K562 (cell line): ENCODE results near the gene SLCO2B1. TPM values are rescaled to one million over a fixed set of nuclear protein-coding genes. Genes with fewer than 3 reads are reported as not detected.
A peak's percentile ranks its signal among the peaks of the same experiment; 100 is the strongest.

ENCODE experiments used
- ATAC-seq: fragments of 200-7000 bp; cut with Tn5 transposase; 3 replicates; pipeline ENCODE4 v1.9.1; 2020; ENCODE audit warnings: moderate library complexity
- BruUV-seq: library from RNA; stranded (reverse); fragments of 400-500 nt; replicated peaks from 2 replicates; lab custom pipeline; 2021; lab: Mats Ljungman, UMichigan
- CTCF ChIA-PET: fragments of 300-600 bp; formaldehyde crosslinking; extraction: SDS; loops from one replicate; lab custom pipeline; 2021; ENCODE audit warnings: low intra/inter-chr PET ratio; lab: Yijun Ruan, JAX
- POLR2A ChIA-PET: fragments of 300-600, 350-650 bp; sonication (Branson Sonifier 250); formaldehyde crosslinking; extraction: SDS; loops from one replicate; lab custom pipeline; 2021; ENCODE audit warnings: antibody characterized with exemption, inconsistent platforms; lab: Yijun Ruan, JAX
- DNase-seq, 4 experiments: peaks; one replicate each; pipeline versions ENCODE4 v3.0.0 to v3.0.0-alpha.2; 2011 to 2018; ENCODE audit warnings: low spot score in 3 of 4, mixed read lengths in 3 of 4; ENCODE audit errors: extremely low read depth in 1 of 4
- FAIRE-seq: peaks from 2 replicates; lab custom pipeline; 2011; peaks lifted over from hg19 to GRCh38; lab: Jason Lieb, UNC
- H2AFZ ChIP-seq: 2 replicates; pipeline ENCODE4 v1.6.0; 2011; ENCODE audit warnings: low read depth, low read length, control low read depth, inconsistent platforms
- H3K27ac ChIP-seq: fragments of 200-600 bp; 3 replicates; pipeline ENCODE4 v1.8.0; 2011; ENCODE audit warnings: low read depth, mild to moderate bottlenecking, control low read depth, inconsistent platforms, low read length, moderate library complexity, mixed read lengths; ENCODE audit errors: extremely low read depth
- H3K27me3 ChIP-seq, 2 experiments: fragments of 300-600 bp in 1 of 2; 2 replicates in 1 of 2; 3 replicates in 1 of 2; pipeline versions ENCODE4 v1.6.0 to v1.8.0; 2011; ENCODE audit warnings: inconsistent platforms in 2 of 2, low read length in 2 of 2, mild to moderate bottlenecking in 1 of 2, mixed read lengths in 1 of 2, moderate library complexity in 1 of 2; ENCODE audit not compliant: control insufficient read depth in 2 of 2, insufficient read depth in 2 of 2
- H3K36me3 ChIP-seq: fragments of 300-600 bp; 3 replicates; pipeline ENCODE4 v1.8.0; 2011; ENCODE audit warnings: mild to moderate bottlenecking, low read length, inconsistent platforms; ENCODE audit not compliant: control insufficient read depth, insufficient read depth
- H3K4me1 ChIP-seq, 2 experiments: fragments of 200-600 bp in 1 of 2; replicated peaks in 1 of 2; 2 replicates in 1 of 2; 3 replicates in 1 of 2; pipeline versions ENCODE4 v1.5.1 to v1.8.0; 2011; ENCODE audit warnings: inconsistent platforms in 2 of 2, low read length in 2 of 2, mild to moderate bottlenecking in 1 of 2, mixed read lengths in 1 of 2, moderate library complexity in 1 of 2; ENCODE audit not compliant: control insufficient read depth in 2 of 2, insufficient read depth in 2 of 2
- H3K4me2 ChIP-seq: 2 replicates; pipeline ENCODE4 v1.6.1; 2011; ENCODE audit warnings: low read length, control low read depth, inconsistent platforms, mixed read lengths; ENCODE audit not compliant: insufficient read depth
- H3K4me3 ChIP-seq: fragments of 200-600 bp; sonication (generic), shearing (Covaris generic); 2 replicates; pipeline ENCODE4 v1.5.1; 2016; ENCODE audit warnings: control low read depth, inconsistent platforms
- H3K79me2 ChIP-seq: fragments of 200-600 bp; 3 replicates; pipeline ENCODE4 v1.8.0; 2011; ENCODE audit warnings: low read length, inconsistent platforms; ENCODE audit not compliant: control insufficient read depth, insufficient read depth
- H3K9ac ChIP-seq, 2 experiments: 2 replicates each; pipeline versions ENCODE4 v1.6.0 to v1.6.1; 2011; ENCODE audit warnings: low read depth in 2 of 2, low read length in 2 of 2, control low read depth in 1 of 2, inconsistent platforms in 1 of 2, mild to moderate bottlenecking in 1 of 2, mixed read lengths in 1 of 2; ENCODE audit not compliant: insufficient read depth in 1 of 2
- H3K9me1 ChIP-seq: one replicate; pipeline ENCODE4 v1.6.0; 2011; ENCODE audit warnings: inconsistent platforms, mild to moderate bottlenecking, low read length, moderate library complexity; ENCODE audit not compliant: control insufficient read depth, insufficient read depth
- H3K9me3 ChIP-seq: replicated peaks from 2 replicates; pipeline ENCODE4 v1.5.1; 2011; ENCODE audit warnings: low read depth, low read length, inconsistent platforms; ENCODE audit not compliant: control insufficient read depth, insufficient read depth
- H4K20me1 ChIP-seq: replicated peaks from 2 replicates; pipeline ENCODE4 v1.6.1; 2011; ENCODE audit warnings: low read length, inconsistent platforms, mixed read lengths; ENCODE audit not compliant: control insufficient read depth, insufficient read depth
- ARHGAP35 ChIP-seq: fragments of 450-650 bp; IDR thresholded peaks from 2 replicates; pipeline ENCODE4 v1.6.1; 2018; ENCODE audit not compliant: partially characterized antibody
- GTF2A2 ChIP-seq: IDR thresholded peaks from 2 replicates; pipeline ENCODE4 v1.6.1; 2016; ENCODE audit warnings: mild to moderate bottlenecking, missing genetic modification characterization, missing compliant biosample characterization
- HSF4 ChIP-seq: fragments of 250-450 bp; sonication (Bioruptor Pico); IDR thresholded peaks from 2 replicates; pipeline ENCODE4 v2.1.2; 2022; ENCODE audit warnings: mild to moderate bottlenecking, moderate library complexity, borderline replicate concordance
- POLR2B ChIP-seq: fragments of 450-650 bp; IDR thresholded peaks from 2 replicates; pipeline ENCODE4 v1.6.1; 2018; ENCODE audit warnings: low read depth; ENCODE audit not compliant: partially characterized antibody
- YBX1 ChIP-seq: fragments of 450-650 bp; IDR thresholded peaks from 2 replicates; pipeline ENCODE4 v1.7.1; 2016; ENCODE audit warnings: mild to moderate bottlenecking
- ZNF584 ChIP-seq: fragments of 200-800 bp; sonication (Bioruptor generic); IDR thresholded peaks from 2 replicates; pipeline ENCODE4 v1.6.1; 2016; ENCODE audit warnings: low read depth, mild to moderate bottlenecking, missing genetic modification characterization, missing compliant biosample characterization
- ZSCAN32 ChIP-seq: fragments of 450-650 bp; formaldehyde crosslinking; IDR thresholded peaks from 2 replicates; pipeline ENCODE4 v1.4.0; 2020; ENCODE audit warnings: mild to moderate bottlenecking, moderate library complexity
- WGBS: fragments of 100-300 bp; shearing (Covaris generic); methylation state at CpG from one replicate; pipeline ENCODE4 v1.1.6; 2016; ENCODE audit warnings: low coverage, mixed read lengths; ENCODE audit not compliant: insufficient coverage; ENCODE audit errors: missing lambda C conversion rate; 5-methylcytosine and 5-hydroxymethylcytosine counted together
- in situ Hi-C: fragments of 300-500 bp; cut with MboI; formaldehyde crosslinking; loops from 4 replicates; pipeline ENCODE4 v1.15.0; 2018; ENCODE audit warnings: inconsistent platforms, mixed read lengths
- intact Hi-C: fragments of 100-400 bp; cut with micrococcal nuclease; formaldehyde crosslinking; loops from 2 replicates; pipeline ENCODE4 v1.14.2; 2022
- polyA plus RNA-seq, 8 experiments: library from polyadenylated mRNA; depleted of rRNA in 4 of 8; stranded (reverse) in 5 of 8; unstranded in 3 of 8; fragments of >200 nt; fragmentation: Nextera tagmentation in 2 of 8; fragmentation: Illumina TruSeq in 1 of 8; extraction: Ambion mirVana in 2 of 8; extraction: Trizol in 1 of 8; gene quantifications; 2 replicates each; pipeline versions ENCODE4 v1.2.1 to v1.2.3, GENCODE V29; 2011 to 2014; ENCODE audit warnings: inconsistent platforms in 1 of 8, missing spikeins in 1 of 8
- total RNA-seq, 7 experiments: library from RNA; depleted of rRNA in 6 of 7; stranded (reverse); fragments of >200 nt in 6 of 7; fragmentation: Illumina TruSeq in 2 of 7; extraction: Trizol in 2 of 7; gene quantifications; 2 replicates each; pipeline versions ENCODE4 v1.2.1 to v1.2.3, GENCODE V29; 2011 to 2021; ENCODE audit warnings: low replicate concordance in 1 of 7
- TF ChIP-seq, protein P1 (sequence below): fragments of 450-650 bp; formaldehyde crosslinking; IDR thresholded peaks from 2 replicates; pipeline ENCODE4 v1.4.0; 2022; ENCODE audit warnings: missing genetic modification characterization

Gene SLCO2B1
- total and polyA plus RNA-seq, 9 of the 15 experiments (the other 6 are each of a cell fraction or from before 2014, with no cell fraction given), result 0.70 to 14.7 (median 7.6) TPM

DNA sequence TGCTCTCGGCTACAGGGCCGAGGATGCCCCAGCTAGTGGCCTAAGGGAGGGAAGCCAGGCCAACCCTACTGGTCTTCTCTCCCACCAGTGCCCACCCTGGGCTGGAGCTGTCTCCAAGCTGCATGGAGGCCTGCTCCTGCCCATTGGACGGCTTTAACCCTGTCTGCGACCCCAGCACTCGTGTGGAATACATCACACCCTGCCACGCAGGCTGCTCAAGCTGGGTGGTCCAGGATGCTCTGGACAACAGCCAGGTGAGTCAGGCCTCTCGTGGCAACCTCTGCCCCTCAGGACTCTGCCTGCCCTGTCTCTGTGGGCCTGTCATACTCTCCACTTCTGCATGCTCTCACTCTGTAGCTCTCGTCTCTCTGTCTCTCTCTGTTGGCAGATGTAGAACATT, 45.5 kb downstream of the SLCO2B1 start:
- no peak overlapping the region for H3K4me2 ChIP-seq
- H3K79me2 ChIP-seq, result no peaks in the 10 kb centered on the region
- FAIRE-seq (no peak), DNase-seq (no peak), ATAC-seq (no peak)
- no peak overlapping the region for H2AFZ ChIP-seq
- H3K27ac ChIP-seq, result no peak overlapping the region
- intact Hi-C loops (no loop called here), in situ Hi-C loops (no loop called here)
- H3K9me1 ChIP-seq, result no peaks in the 10 kb centered on the region
- H3K27me3 ChIP-seq, result no peaks in the 10 kb centered on the region
- no TSS peak for BruUV-seq
- H3K9ac ChIP-seq, result 0 out of 4 replicates have a peak overlapping the region, but pooled peaks of 1 of the 2 experiments have one; percentile 10
- no peaks in the 10 kb centered on the region for H3K36me3 ChIP-seq
- no peaks in the 10 kb centered on the region for H3K9me3 ChIP-seq
- TF ChIP-seq YBX1, result no peak
- no peak for TF ChIP-seq ZSCAN32 (CRISPR knock-in tag)
- no peak for TF ChIP-seq POLR2B
- TF ChIP-seq HSF4, result no peak
- TF ChIP-seq ZNF584 (CRISPR knock-in tag), result no peak
- TF ChIP-seq, protein P1, sequence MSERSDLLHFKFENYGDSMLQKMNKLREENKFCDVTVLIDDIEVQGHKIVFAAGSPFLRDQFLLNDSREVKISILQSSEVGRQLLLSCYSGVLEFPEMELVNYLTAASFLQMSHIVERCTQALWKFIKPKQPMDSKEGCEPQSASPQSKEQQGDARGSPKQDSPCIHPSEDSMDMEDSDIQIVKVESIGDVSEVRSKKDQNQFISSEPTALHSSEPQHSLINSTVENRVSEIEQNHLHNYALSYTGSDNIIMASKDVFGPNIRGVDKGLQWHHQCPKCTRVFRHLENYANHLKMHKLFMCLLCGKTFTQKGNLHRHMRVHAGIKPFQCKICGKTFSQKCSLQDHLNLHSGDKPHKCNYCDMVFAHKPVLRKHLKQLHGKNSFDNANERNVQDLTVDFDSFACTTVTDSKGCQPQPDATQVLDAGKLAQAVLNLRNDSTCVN (CRISPR knock-in tag), result no peak
- TF ChIP-seq GTF2A2 (tag), result no peak
- TF ChIP-seq ARHGAP35, result no peak
- ChIA-PET POLR2A (interaction anchor here (0.6 to 1.6 kb wide), 7 partner anchors 12 to 207 kb away, joined by 3 to 5 read pairs (median 3); partner anchors contain the start of genes NEU3 and SLCO2B1), CTCF (no interaction called here)
- 0 out of 2 replicates have a peak, but pooled peaks cover 4% of the 10 kb centered on the region for H4K20me1 ChIP-seq
- 21% methylated on average over 7 of the region's 8 CpGs for WGBS
- no peaks in the 10 kb centered on the region for H3K4me1 ChIP-seq
- no peak overlapping the region for H3K4me3 ChIP-seq
